Measurements from ENCODE around the gene SNW1.
"Not testable (repeated sequence)": the region's sequence is repeated elsewhere in the genome, so short reads cannot be mapped to it uniquely, and the experiment has no call there.

SNW1 gene

DNA sequence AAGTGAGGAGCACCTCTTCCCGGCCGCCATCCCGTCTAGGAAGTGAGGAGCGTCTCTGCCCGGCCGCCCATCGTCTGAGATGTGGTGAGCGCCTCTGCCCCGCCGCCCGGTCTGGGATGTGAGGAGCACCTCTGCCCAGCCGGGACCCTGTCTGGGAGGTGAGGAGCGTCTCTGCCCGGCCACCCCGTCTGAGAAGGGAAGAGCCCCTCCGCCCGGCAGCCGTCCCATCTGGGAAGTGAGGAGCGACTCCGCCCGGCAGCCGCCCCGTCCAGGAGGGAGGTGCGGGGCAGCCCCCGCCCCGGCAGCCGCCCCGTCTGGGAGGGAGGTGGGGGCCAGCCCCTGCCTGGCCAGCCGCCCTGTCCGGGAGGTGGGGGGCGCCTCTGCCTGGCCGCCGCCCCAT, 13.5 kb downstream of the SNW1 start:
- not testable (repeated sequence) for DNase-seq

DNA sequence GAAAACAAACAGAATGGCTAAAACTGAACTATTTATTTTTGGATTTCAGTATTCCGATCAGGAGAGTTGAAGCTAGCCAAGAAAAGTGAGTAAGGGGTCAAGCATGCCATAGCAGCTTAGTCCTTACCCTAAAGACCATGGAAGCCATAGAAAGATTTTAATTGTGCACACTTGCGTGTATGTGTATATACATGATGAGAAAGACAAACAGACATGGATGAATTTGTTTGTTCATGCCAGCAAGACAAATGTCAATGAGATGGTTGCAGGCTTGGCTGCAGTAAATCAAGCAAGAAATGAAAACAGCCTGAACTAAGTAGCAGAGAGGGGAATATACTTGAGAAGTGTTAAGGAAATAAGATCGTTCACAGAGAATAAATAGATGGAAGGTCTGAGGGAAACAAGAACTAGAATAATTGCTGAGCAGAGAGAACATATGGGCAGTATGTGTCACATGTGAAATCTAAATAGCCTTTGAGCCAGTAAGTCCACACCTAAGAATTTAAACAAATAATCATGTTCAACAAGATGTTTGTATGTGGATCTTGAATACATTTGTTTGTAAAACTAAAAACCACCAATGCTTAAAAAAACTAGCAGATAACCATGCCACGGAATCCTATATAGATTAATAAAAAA, 14.8 kb downstream of the SNW1 start:
- peak; percentile 0 for DNase-seq

DNA sequence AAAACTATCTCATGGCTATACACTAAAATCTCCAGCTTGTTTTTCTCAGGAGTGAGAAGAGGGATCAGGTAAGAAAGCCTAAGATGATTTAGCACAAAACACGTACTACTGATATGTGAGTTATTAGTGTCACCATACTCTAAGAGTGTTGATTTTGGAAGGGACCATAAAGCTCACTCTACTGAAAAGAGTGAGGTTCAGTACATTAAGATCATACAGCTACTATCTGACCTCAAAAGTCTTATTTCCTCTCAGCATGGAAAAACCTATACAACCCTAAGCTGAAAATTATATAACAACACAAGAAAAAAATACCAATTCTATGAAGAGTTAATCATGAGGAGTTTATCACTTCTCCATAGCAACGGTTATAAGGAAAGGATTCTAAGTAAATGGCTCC, 19.5 kb downstream of the SNW1 start:
- no peak for DNase-seq

DNA sequence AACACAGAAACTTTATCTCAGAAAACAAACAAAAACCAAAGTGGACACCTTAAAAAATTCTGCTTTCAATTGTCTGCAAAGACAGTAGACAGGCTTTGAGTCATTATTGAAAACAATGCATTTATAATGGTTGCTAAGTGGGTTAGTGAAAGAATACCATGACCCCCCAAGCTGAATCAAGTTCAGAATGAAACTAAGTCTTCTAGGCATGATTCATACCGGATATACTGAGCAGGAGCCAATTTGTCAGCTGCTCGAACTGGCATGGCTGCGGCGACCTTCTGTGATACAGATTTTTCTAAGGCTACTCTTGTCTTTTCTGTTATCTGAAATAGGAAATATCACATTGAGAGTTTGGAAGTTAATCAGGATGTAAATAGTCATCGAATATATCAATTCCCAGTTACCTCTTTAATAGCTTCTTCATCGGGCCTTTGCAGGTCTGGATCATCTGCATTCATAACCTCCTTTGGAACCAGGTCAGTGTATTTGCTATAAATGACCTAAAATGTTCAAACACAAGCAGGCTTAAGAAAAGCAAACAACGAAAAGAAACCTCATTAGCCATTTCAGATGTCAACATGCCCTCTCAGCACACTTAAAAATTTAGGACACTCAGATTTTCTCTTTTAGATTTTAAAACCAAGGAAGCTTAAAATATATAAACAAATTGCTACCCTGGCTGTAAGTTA, 22.3 kb downstream of the SNW1 start:
- DNase-seq, result no peak

DNA sequence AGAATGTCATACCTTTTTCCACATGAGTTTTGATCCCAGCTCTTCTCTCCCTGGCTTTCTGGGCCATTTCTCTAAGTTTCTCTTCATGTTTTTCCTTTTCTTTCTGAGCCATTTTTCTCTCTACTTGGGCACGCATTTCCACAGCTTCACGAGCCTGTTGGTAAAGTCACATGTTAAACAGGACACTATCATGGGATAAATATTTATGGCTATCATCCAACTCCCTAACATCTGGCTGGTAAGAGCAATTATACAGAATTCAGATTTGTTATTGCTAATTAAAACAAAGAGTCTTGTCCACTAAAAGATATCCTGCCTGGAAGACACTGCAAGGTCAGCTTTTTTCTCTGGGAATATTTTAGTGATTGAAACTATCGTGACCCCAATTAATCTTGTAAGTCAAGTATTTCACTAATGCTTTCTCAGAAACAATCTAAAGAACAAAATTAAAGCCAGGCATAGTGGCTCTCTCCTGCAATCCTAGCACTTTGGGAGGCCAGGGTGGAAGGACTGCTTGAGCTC, 29.9 kb downstream of the SNW1 start:
- no peak for DNase-seq

DNA sequence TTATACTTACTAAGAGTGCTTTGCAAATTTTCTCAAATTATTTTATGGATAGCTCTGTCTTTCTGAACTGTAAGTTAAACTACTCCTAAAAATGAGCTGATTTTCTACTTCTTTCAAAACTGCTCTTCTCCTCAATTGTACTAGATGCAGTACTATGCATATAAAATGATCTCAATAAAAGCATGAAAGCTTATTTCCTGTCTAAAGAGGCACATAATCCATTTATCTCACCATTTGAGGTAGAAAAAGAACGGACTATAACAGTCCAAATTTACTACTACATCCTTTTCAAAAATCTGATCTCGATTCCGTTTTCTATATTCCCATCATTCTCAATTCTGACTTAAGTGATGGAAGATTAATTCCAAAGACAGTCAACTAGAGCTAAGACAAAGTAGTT, 38.7 kb downstream of the SNW1 start:
- DNase-seq, result no peak

DNA sequence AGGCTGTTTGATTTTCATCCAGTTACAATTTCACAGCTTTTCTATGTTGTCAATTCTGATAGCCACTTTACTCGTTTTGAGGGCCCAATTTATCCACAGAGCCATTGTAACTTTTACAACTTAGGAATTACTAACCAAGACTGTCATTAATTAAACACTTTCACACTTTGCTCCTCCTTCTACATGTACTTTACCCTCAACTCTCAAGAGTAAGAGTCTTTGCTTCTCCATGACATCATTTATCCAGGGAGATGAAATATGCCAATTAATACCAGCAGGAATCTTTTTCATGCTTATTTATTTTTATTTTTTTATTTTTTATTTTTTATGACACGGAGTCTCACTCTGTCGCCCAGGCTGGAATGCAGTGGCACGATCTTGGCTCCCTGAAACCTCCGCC, 39.5 kb downstream of the SNW1 start:
- no peak for DNase-seq

DNA sequence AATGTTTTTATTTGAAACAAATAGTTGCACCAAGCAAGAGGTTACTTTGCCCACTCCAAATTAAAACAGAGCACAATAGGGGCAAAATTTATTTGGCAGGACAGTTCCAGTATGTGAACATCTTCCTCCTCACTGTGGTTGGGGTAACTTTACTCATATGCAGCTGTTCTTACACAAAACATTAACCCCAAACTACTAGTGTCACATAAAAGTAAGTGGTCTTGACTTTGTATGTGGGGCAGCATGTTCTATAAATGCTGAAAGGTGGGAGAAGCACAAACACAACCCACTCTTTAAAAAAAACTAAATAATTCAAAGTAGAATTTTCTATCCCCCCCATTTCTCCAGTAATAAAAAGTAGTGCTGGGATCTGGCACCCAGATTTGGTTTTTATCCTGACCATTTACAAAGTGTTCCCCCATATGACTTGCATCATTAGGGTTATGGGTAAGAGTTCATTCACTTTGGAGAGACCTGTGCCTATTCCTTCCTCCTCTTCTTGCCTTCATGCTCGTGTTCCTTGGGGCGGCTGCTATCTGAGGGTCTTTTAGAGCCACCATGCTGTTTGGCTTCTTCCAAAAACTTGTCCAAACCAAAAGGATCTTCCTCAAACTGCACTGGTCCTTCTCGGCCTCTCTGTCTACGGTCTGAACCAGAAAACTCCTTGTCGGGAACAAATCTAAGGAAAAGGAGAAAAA, 43.2 kb downstream of the SNW1 start:
- no peak for DNase-seq

DNA sequence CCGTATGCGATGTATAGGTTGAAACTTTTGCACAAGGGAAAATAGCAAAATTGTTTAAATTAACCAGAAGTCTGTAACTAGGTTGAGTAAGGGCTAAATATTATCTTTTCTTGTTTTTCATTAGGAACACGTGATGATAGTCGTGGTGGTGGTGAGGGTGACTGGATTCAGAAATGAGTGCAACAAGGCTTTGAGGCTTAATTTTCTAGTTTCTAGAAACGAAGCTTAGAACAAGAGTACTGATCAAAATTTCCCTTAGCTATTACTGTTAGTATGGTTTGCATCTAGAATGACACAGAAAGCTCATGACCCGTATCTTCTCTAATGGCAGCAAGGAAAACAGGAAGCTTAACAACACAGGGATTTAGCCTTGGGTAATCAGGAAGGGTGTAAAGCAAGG, 46.0 kb downstream of the SNW1 start:
- no peak for DNase-seq

DNA sequence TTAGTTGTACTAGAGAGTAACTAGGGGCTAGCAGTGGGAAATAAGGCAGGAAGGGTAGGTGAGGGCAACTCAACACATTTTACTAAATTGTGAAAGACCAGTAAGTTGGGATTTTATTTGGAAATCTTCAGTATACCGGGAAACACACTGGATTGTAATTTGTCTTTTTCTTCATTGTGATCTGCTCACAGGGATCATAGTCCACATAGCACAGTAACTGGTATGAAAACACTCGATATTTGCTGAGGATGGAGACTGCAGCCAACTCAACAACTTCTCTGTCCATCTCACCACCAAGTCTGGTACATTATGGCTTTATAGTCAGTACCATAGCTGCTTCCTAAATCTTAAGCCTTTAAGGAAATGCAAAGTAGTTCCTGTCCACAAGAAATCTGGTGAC, 50.6 kb downstream of the SNW1 start:
- no peak for DNase-seq

DNA sequence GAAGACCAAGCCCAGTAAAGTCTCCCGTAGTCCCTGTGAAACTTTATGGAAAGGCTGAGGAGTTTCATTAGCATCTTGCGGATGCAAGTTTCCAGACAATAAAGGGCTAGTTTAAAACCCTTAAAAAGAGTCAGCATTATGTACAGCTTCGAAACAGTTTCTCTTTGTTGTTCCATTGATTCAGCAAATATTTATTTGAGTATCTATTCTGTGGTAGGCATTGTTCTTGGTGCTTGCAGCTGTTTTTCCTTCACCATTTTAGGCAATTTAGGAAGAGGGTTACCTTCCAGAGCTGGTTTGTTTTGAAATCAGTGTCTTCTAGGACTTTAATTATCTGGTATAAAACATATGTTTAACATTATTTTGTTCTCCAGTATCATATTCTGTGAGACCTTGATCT, 51.5 kb downstream of the SNW1 start:
- DNase-seq, result no peak

DNA sequence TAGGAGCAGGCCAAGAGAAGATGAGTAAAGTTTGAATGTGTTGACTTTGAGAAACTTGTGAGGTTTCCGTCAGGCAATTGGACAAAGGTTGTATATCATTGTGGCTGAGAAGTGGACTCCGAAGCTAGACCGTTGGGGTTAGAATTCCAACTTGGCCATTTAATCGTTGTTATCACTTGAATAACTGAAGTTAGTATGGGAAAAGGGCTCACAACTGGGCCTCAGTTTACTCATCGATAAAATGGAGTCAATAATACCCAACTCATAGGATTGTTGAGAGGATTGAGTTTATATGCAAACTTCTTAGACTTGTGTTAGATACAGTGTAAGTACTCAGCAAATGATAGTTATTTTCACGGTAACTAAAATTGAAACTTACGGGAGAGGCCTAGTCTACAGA, 52.2 kb downstream of the SNW1 start:
- no peak for DNase-seq

DNA sequence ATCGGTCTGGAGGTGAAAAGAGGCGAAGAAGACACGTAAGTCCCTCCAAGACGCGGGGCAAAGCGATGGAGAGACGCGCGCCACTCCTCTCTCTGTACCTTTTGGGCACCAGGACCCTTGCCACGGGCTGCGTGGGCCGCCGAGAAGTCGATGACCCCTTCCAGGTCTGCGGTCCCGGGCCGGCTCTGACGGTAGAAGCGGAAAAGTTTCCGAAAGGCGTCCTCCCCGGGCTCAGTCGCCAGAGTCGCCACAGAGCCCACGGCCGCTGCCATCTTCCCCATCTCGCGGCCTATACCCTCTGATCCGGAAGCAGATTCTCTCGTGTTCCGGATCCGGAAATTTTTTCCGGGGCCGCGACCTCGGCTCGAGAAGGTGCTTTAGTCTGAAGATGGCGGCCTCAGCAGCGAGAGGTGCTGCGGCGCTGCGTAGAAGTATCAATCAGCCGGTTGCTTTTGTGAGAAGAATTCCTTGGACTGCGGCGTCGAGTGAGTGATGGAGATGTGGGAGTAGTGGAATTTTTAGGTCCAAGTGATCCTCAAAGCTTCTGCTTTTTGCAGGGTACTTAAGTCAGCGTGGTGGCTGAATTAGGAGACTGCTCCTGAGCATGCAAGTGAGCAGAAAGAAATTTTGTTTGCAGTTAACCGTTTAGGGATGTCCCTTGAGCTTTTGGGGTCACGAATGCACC, 53.1 kb downstream of the SNW1 start, which contains the start of the genes ALKBH1 and SLIRP:
Gene ALKBH1 (minus strand): TSS at position 300 of the 685 bp plus-strand sequence. CDS start 19 bp downstream, at position 281.
Gene SLIRP (plus strand): TSS at position 380 of the 685 bp plus-strand sequence. CDS start 9 bp downstream, at position 389.
- peak; percentile 57 for DNase-seq

DNA sequence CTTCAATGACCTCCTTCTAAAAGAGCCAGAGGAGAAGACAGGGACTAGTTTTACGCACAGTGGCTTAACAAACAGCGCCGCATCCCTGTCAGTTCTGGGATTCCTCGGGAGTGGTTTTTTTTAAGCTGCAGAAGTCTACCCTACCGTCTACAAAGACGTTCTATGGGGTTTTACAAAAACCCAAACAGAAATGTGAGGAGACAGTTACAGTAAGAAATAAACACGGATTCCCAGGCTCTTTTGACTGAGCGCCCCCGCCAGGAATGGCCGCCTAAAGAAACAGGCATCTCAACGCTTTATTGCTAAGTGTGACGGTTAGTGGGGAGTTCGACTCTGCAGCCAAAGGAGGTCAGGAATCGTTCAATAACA, 53.6 kb downstream of the SNW1 start:
- DNase-seq, result peak; percentile 9

DNA sequence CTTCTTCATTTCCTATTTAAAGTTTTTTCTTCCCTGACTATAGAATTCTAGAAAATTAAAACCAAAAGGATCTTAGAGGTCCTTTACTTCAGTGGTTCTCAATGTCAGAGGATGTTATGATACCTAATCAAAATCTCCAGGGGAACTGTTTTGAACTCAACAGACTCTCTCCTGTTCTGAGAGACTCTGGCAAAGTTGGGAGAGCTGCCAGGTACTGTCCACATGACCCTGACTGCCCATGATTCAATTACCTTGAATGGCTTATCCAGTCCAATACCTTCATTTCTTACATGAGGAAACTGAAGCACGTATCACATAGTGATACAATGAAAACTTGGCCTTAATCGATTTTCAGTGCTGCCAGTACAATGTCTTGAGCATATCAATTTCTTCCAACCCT, 69.7 kb downstream of the SNW1 start:
- no peak for DNase-seq

DNA sequence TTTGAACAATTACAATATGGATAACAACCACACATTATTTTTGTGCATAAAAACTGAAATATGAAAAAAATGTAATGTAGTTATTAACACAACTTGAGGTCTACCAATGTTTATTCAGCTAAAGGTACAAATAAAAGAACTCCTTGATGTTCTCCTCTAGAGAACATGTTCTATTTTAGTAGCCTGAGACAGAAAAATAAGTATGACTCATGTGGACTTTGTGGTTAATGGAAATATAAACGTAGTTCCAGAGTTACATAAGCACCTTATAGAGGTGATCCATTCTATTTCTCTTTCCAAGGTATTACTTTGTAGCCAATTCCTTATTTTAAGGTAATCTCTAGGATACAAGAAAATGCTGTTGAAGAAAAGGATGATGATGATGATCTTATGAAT, 78.8 kb downstream of the SNW1 start:
- DNase-seq, result peak; percentile 33

DNA sequence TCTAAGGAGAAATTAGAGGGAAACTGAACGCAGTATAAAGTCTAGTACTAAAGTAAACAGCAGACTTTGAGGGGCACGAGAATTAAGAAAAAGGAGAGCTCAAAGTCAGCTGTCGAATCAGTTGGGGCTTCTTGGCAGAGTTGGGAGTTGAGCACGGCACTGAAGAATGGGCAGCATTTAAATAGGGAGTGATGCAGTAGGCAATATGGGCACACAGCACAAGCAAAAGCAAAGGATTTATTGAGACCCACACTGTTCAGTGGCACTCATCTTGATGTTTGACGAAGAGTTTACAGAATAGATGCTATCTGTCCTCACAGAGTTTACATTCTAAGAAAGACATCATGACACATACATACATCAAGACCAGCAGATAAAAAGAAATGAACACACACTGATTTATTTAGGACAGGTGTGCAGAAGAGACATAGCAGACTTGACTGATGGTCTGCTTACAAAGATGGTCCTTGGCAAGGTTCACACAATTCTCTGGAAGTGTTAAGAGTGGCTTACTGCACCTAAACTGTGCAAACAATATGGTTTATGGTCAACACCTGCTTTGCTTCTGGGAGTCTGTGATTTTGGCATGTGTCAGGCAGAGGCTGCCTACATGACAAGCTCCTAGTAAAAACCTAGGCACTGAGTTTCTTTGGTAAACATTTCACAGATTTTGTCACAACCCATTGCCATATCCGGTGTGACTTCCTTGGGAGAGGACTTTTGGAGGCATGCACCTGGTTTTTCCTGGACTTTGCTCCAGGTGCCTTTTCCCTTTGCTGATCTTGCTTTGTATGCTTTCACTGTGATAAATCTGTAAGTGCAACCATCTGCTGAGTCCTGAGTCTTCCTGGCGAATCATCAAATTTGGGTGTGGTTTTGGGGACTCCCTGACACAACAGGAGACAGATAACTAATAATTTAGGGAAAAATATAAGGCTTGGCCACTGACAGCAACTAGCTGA, 79.5 kb downstream of the SNW1 start:
- peak; percentile 31 for DNase-seq

DNA sequence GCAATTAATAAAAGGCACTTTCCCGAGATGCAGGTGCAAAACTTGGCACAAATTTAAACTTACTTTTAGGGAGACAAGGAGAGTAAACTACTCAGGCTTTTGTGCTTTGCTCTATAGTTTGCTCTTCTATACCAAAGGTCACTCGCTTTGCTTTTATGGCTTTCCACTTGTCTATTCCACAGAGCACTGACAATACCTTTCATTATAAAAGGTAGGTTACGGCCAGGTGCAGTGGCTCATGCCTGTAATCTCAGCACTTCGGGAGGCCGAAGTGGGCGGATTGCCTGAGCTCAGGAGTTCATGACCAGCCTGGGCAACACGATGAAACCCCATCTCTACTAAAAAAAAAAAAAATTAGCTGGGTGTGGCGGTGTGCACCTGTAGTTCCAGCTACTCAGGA, 86.0 kb downstream of the SNW1 start:
- peak; percentile 48 for DNase-seq

DNA sequence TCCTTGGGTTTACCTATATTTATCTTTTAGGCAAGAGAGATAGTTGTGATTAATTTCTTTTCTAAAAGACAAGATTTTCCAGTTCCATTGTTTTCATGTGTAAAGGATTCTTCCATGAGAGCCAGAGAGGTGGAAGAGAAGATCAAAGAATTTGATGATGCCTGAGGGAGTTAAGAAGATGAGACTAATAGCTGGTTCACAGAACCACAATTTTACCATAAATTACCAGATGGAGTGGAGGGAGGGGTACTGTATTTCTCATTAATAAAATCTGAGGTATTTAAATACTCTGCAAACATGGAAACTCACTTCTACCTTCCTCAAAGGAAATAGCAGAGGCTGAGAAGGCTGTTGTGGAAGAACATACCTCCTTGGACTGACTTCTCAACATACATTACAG, 87.8 kb downstream of the SNW1 start:
- DNase-seq, result no peak

Data from DMS153 (cell line).